Measurements from ENCODE around the gene HNRNPUL1. TPM values are rescaled to one million over a fixed set of nuclear protein-coding genes. Genes with fewer than 3 reads are reported as not detected.
"Not testable (repeated sequence)": the region's sequence is repeated elsewhere in the genome, so short reads cannot be mapped to it uniquely, and the experiment has no call there.

Gene HNRNPUL1
- polyA plus RNA-seq (ENCODE audit: insufficient read length) = 166 TPM

- DNase-seq = peak; percentile 100
These were observed at the start of gene HNRNPUL1 for GRCh38 chr19:41263850-41264580. HNRNPUL1 (plus strand) TSS chr19:41264372; CDS start chr19:41264504, 132 bp downstream.

DNA sequence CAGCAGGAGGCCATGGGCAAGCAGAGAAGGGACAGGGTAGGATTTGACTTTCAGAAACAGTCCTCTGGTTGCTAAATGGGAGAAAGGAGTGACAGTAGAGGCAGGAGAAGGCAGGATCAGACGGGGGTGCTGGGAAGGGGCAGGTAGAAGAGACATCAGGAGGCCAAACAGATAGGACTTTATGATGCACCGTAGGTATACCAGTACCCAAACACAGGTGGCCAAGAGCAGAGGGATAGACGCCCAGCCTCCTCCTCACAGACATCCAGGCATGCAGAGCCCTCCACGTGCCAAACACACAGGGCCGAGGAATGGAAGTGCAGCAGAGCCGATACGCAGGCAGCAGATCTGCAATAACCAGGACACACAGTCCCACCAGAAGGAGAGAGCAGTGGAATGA is 46.4 kb upstream of the HNRNPUL1 start:
- no peak for DNase-seq

GRCh38 chr19:41218249-41218614 is 45.9 kb upstream of the HNRNPUL1 start:
- DNase-seq = no peak

DNA sequence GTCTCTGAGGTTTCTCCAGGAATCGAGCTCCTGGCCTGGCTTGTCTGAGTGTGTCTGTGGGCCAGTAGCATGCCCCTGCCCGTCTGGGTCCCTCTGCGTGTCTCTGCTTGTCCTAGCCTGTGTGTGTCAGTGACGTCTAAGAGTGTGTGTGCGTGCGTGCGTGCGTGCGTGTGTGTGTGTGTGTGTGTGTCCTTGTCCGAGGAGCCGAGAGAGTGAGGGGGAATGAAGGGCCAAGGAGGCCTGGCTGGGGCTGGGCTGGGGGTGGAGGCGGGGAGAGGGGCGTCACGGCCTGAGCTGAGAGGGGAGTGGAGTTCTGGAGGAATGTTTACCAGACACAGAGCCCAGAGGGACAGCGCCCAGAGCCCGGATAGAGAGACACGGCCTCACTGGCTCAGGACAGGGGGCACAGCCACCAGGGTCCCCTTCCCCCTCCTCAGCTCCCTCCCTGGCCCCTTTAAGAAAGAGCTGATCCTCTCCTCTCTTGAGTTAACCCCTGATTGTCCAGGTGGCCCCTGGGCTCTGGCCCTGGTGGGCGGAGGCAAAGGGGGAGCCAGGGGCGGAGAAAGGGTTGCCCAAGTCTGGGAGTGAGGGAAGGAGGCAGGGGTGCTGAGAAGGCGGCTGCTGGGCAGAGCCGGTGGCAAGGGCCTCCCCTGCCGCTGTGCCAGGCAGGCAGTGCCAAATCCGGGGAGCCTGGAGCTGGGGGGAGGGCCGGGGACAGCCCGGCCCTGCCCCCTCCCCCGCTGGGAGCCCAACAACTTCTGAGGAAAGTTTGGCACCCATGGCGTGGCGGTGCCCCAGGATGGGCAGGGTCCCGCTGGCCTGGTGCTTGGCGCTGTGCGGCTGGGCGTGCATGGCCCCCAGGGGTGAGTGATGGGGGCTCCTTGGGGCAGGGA is 45.3 kb upstream of the HNRNPUL1 start, which contains the start of gene AXL:
AXL (plus strand) TSS at position 609 of the 893 bp plus-strand sequence; CDS start at position 779, 170 bp downstream.
- DNase-seq = peak; percentile 83

DNA sequence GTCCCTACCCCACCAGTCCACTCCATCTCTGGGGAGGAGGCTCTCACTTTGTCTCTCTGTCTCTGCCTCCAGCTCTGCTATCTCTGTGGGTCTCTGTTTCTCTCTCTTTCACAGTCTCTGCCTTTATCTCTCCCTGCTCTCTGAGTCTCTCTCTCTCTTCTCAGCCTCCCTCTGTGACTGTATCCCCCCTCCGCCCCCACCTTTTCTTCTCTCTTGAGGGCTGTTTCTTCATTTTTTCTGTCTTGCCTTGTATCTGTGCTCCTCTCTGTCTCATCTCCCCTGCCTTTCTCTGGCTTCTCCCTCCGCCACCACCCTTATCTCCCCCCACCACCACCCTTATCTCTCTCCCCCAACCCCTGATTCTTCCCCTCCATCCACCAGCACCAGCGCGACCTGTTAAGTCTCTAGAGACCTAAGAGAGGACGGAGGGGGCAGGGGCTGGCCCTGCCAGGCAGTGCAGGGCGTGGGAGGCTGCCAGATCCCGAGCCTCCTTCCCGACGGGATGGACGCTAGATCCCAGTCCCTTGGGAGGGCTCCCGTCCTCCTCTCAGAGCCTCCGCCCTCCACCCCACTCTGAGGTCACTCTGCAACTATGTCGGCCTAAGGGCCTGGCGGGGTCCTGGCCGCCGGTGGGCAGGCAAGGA is 44.1 kb upstream of the HNRNPUL1 start:
- DNase-seq = no peak

DNA sequence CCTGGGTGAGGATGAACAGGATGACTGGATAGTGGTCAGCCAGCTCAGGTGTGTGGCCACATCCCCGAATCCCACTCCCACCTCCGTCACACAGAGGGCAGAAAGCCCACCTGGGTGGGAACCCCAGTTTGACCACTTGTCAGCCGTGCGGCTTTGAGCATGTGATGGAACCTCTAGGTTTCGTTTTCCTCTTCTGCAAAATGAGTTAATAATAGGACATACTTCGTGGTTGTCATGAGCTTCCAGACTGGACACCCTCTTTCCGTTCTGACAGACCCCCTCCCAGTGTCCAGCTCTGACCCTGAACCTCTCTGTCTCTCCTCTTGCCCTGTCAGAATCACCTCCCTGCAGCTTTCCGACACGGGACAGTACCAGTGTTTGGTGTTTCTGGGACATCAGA is 43.4 kb upstream of the HNRNPUL1 start:
- DNase-seq = no peak

- no peak for DNase-seq
These were observed 42.5 kb upstream of the HNRNPUL1 start for GRCh38 chr19:41221514-41222205.

DNA sequence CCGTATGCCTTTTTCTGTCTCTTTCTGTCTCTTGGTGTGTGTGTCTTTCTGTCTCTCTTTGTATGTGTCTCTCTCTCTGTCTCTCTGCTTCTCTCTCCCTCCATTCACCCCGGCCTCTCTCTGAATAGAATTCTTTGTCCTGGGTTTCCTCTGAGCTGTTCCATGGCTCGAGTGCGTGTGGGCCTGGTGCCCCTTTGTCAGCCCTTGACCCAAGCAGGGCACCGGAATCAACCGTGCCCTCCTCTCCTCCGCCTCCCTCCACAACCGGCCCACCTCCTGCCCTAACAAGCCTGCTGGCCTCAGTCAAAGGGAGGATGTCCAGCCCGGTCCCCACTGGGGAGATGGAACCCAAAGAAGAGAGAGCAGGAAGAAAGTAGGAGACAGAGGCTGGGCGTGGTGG is 41.9 kb upstream of the HNRNPUL1 start:
- no peak for DNase-seq

DNA sequence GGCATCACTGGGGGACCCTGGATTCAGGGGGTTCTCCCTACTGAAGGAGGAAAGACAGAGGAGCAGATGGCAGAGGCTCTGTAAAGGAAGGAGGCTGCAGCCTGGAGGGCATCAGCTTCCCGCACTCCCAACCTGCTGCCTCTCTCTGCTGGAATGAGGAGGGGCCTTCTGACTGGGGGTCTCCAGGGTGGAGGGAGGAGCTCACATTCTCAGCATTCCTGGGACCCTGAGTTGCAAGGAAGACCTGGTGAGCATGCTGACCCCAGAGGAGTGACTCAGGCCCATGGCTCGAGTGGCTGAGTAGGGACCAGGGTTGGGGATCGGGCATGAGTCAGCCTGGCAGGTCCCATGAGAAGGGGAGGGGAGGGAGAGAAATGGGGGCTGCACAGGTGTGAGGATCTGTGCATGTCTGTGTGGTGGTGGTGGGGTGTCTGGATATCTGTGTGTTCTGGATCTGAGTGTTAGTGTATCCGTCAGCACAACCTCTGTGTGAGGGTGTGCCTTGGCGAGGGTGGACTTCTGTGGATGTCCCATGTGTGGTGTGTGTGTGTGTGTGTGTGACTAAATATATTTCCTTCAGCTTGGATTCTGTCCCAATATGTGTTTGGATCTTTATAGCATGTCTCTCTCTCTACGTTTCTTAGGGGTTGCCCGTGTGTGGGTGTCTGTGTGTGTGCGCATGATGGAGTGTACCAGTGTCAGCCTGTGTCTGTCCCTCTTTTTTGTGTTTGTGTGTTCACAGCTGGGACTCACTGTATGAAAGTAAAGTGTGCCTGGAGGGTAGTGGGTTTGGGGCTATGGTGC is 40.5 kb upstream of the HNRNPUL1 start:
- DNase-seq = no peak

DNA sequence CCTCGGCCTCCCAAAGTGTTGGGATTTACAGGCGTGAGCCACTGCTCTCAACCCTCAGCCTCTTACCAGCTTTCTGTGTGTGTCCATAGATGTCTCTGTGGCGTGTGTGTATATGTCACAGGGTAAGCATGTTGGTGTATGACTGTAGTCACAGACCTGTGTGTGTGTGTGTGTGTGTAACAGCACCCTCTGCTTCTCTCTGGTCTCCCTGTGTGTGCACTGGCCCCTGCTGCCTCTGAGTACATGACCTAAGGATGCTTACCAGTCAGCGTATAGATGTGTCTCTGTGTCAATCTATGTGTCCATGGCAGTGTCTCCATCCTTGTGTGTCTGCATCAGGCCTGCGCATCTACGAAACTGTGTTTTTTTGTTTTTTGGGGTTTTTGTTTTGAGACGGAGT is 39.5 kb upstream of the HNRNPUL1 start:
- DNase-seq = no peak

DNA sequence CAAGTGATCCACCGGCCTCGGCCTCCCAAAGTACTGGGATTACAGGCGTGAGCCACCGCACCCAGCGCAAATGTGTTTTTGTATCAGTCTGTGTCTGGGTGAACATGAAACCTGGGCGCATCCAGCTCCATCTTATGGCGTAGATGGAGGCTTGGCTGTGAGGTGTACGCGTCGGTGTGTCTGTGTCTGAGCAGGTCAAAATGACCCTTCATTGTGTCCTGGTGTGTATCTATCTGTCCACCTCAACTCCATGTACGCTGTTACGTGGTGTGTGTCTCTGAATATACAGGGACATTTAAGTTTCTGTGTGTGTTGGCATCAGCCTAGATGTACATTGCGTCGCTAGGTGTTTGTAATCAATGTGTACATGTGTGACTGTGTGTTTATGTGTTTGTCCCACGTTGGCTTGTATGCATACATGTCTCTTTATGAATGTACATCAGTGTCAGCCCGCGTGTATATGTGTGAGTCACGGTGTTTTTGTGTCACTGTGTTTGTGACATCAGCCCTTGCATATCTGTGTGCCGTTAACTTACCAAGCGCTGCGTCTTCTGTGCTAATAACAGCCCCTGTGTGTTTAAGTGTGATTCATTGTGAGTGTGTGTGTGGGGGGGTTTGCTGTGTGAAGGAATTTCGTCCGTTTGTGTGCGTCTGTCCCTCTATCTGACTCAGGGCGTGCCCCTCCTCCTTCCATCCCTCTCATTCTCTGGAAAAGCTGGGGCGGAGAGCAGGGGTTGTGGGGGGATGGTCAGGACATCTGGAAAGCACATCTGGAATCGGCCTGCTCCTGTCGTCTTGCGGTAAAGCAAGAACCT is 38.7 kb upstream of the HNRNPUL1 start:
- DNase-seq = peak; percentile 86

DNA sequence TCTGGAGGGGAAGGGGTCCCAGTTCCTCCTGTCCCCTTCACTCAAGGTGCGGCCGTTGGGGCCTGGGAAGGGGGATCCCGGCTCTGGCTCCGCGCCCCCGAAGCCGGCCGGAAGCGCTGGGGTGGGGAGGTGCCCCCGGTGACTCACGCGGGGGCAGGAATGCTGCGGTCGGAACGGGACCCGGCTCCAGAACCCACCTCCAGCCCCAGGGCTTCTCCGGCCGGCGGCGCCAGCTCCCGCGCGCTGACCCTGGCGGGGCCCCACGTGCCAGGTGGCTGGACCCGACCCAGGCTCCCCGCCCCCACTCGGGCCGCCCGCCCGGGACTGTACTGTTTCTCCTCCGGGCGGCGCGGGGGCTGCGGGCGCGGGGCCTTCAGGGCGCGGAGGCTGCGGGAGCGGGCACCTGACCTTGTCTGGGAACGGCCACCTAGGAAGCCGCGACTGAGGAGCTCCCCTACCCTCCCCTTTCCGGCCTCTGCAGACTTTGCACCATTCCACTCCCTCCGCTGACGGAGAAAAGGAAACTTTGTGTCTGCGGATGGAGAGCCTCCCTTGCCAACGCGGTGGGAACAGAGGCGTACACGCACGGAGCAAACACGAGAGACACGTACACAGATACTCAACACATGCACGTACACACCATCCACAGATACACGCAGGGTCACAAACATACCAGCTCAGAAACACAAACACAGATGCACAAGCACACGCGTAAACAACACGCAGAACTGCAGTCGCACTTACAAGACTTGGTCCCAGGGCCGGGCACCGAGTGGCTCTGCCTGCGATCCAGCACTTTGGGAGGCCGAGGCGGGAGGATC is 37.9 kb upstream of the HNRNPUL1 start:
- DNase-seq = no peak

GRCh38 chr19:41226874-41227390 is 37.2 kb upstream of the HNRNPUL1 start:
- DNase-seq = no peak

- DNase-seq = no peak
These were observed 35.7 kb upstream of the HNRNPUL1 start for GRCh38 chr19:41228486-41228885.

GRCh38 chr19:41229338-41229737 is 34.8 kb upstream of the HNRNPUL1 start:
- not testable (repeated sequence) for DNase-seq

GRCh38 chr19:41230067-41230857 is 33.9 kb upstream of the HNRNPUL1 start:
- DNase-seq = no peak

- DNase-seq = no peak
These were observed 31.5 kb upstream of the HNRNPUL1 start for GRCh38 chr19:41232686-41233085.

DNA sequence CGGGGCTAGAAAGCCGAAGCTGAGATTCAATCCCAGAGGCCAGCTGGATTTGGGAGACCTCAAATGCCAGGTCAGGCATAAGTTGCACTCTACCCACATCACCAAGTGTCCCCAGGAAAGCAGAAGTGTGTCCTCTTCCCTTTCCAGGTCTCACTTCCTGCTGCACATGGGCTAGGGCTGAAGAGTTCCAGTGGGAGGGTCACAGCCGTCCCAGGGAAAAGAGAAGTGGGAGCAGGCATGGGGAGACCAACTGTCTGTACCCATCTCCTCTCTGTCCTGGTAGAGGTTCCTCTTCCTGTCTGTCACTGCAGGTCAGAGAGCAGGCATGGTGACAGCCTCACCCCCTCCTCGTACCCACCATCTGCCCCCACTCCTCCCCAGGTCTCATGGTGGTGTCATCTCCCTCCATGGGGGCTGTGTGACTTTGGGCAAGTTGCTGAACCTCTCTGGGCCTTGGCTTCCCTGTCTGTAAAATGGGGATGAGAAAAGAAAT is 30.4 kb upstream of the HNRNPUL1 start:
- DNase-seq = no peak
